SK-N-SH (cell line): ENCODE results near the gene UCKL1. TPM values are rescaled to one million over a fixed set of nuclear protein-coding genes. Genes with fewer than 3 reads are reported as not detected.

Source experiments
- polyA plus RNA-seq, 3 experiments: library from polyadenylated mRNA; depleted of rRNA; stranded (reverse); fragments of >200 nt; gene quantifications; 2 replicates each; pipeline ENCODE4 v1.2.3, GENCODE V29; 2012
- small RNA-seq, 7 experiments: library from RNA; depleted of rRNA; stranded (forward); fragments of <200 nt; gene quantifications; one replicate each; pipeline ENCODE3, GENCODE V24; 2012

Gene UCKL1
- polyA plus RNA-seq, 1 of the 3 experiments (the other 2 are of a cell fraction): 71.6 TPM

Small RNA genes within 50 kb of the gene (small RNA-seq; reads per million reads assigned to genes)
- 0 reads per million in 7 experiments for gene MIR647
- 0 reads per million in 7 experiments for gene MIR941-2
- 0 reads per million in 7 experiments for gene MIR941-4
- 0 reads per million in 7 experiments for gene MIR941-5
- 0 to 6.7 (median 0) reads per million in 7 experiments for gene RNU1-134P

Other genes with a start within 250 kb of the UCKL1 start
- gene ARFRP1, start 248.4 kb downstream of the UCKL1 start, polyA plus RNA-seq (2012; rRNA removed): 65.4 and 72.8 TPM in 2 replicates
- gene ZGPAT, start 248.4 kb downstream of the UCKL1 start, polyA plus RNA-seq (2012; rRNA removed): 33.7 and 36.8 TPM in 2 replicates
- 10.9 and 12.3 TPM in 2 replicates for gene LIME1, start 219.8 kb downstream of the UCKL1 start, polyA plus RNA-seq (2012; rRNA removed)
- 75.5 and 90.9 TPM in 2 replicates for gene SLC2A4RG, start 216.6 kb downstream of the UCKL1 start, polyA plus RNA-seq (2012; rRNA removed)
- gene ZBTB46, start 125.2 kb downstream of the UCKL1 start, polyA plus RNA-seq (2012; rRNA removed): 0.11 and 0.15 TPM in 2 replicates
- gene ABHD16B, start 94.9 kb downstream of the UCKL1 start, polyA plus RNA-seq (2012; rRNA removed): not detected in 2 replicates
- gene TPD52L2, start 91.1 kb downstream of the UCKL1 start, polyA plus RNA-seq (2012; rRNA removed): 137 and 161 TPM in 2 replicates
- 24.2 and 26.2 TPM in 2 replicates for gene DNAJC5, start 61.3 kb downstream of the UCKL1 start, polyA plus RNA-seq (2012; rRNA removed)
- gene ZNF512B, start 13.5 kb upstream of the UCKL1 start, polyA plus RNA-seq (2012; rRNA removed): 10.4 and 11.8 TPM in 2 replicates
- 11.0 and 11.6 TPM in 2 replicates for gene SAMD10, start 23.2 kb upstream of the UCKL1 start, polyA plus RNA-seq (2012; rRNA removed)
- 50.1 and 59.1 TPM in 2 replicates for gene PRPF6, start 24.7 kb upstream of the UCKL1 start, polyA plus RNA-seq (2012; rRNA removed)
- 0.16 and 0.21 TPM in 2 replicates for gene C20orf204, start 79.8 kb upstream of the UCKL1 start, polyA plus RNA-seq (2012; rRNA removed)
- gene SOX18, start 93.2 kb upstream of the UCKL1 start, polyA plus RNA-seq (2012; rRNA removed): not detected in 2 replicates
- gene TCEA2, start 106.8 kb upstream of the UCKL1 start, polyA plus RNA-seq (2012; rRNA removed): 53.5 and 98.9 TPM in 2 replicates
- gene RGS19, start 123.1 kb upstream of the UCKL1 start, polyA plus RNA-seq (2012; rRNA removed): 18.7 and 20.5 TPM in 2 replicates
- 1.7 and 1.8 TPM in 2 replicates for gene OPRL1, start 123.7 kb upstream of the UCKL1 start, polyA plus RNA-seq (2012; rRNA removed)
- 0.37 and 0.71 TPM in 2 replicates for gene LKAAEAR1, start 128.0 kb upstream of the UCKL1 start, polyA plus RNA-seq (2012; rRNA removed)
- gene NPBWR2, start 151.1 kb upstream of the UCKL1 start, polyA plus RNA-seq (2012; rRNA removed): not detected in 2 replicates
- 0.10 and 0.23 TPM in 2 replicates for gene MYT1, start 208.0 kb upstream of the UCKL1 start, polyA plus RNA-seq (2012; rRNA removed)